GM18511 (cell line): ENCODE data around the gene NME3.
"Not testable (repeated sequence)": the region's sequence is repeated elsewhere in the genome, so short reads cannot be mapped to it uniquely, and the experiment has no call there.

ENCODE experiments used
- ATAC-seq: cut with Tn5 transposase; IDR thresholded peaks from one replicate; pipeline ENCODE4 v1.9.1; 2021; ENCODE audit warnings: mild to moderate bottlenecking, moderate library complexity; ENCODE audit not compliant: unreplicated experiment

NME3 gene

DNA sequence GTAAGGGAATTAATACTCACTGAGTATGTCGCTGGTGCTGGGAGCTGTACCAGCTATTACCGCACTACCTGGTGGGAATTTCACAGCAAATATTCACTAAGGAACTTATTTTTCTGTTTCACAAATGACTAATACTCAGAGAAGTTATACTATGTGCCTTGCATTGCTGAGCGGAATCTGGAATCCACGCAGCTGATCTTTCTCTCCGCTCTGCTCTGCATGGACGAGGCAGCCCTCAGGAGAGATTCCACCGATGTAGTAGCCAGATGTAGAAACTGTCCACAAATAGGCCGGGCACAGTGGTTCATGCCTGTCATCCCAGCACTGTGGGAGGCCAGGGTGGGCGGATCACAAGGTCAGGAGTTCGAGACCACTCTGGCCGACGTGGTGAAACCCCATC is 17.1 kb downstream of the NME3 start:
- no peak for ATAC-seq

DNA sequence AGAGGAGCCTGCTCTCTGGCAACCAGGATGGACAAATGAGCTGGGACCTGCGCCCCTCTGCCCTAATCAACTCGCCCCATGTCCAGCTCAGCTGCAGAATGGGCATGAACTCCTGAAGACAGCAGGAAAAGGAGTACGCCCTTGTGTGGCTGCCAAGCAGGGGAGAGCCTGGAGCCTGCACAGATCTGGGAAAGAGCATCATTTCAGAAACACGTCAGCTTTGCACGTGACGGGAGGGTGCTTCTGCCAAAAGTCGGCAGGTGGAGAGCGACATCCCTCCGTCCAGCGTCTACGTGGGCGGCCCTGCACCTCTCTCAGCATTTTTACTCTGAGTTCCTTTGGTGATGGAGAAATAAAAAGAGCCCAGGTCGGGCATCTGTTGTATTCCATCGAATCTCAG is 18.5 kb downstream of the NME3 start:
- ATAC-seq, result no peak

DNA sequence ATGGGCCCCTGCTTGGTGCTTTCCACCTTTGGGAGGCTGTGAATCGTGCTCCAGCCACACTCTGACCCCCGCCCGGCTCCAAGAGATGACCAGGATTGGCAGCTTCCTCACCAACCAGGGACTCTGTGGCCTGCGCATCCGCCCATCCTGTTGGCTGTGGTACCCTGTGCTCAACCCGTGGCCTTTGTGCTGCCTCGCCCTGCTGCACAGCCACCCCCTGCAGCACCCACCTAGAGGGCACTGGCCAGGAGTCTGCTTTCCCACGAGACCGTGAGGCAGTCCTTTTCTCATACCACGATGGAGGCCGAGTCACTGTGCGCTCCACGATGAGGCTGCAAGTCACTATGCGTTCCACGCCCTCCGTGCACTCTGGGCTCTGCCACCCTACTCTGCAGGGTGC is 19.4 kb downstream of the NME3 start:
- no peak for ATAC-seq

GRCh38 chr16:1749152-1750117 is 21.9 kb downstream of the NME3 start:
- no peak for ATAC-seq

GRCh38 chr16:1747934-1748333 is 23.4 kb downstream of the NME3 start:
- no peak for ATAC-seq

- ATAC-seq, result no peak
Observed at GRCh38 chr16:1746693-1747195, 24.6 kb downstream of the NME3 start.

GRCh38 chr16:1745900-1746692 is 25.2 kb downstream of the NME3 start:
- ATAC-seq, result no peak

DNA sequence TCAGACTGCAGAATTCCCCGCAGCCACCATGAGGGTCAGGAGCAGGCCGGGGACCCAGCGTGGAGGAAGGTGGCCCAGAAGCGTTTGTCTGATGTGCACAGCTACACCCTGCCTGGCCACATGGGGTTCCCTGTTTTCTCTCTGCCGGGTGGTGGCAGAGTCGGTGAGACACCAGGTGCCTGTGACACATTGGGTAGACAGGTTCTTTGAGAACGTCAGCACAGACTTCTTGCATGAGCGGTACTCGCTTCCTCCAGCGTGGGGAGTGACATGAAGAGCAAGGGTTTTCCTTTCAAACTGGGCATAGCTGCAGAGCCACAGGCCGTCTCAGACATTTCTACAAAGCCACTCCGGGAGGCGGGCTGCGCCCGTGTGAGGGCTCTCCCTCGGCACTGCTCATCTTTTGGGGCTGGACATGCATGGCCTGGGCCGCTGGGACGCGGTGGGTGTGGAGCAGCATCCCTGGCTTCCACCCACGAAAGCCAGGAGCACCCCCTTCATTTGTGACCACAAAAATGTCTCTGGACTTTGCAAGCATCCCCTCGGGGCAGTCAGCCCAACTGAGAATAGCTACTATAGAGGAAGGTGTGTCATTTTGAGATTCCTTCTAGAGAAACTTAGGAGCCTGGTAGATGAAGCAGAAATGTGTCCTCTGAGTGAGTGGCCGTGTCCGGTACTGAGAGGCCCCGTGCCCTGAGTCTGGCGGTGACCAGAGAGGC is 26.0 kb downstream of the NME3 start:
- no peak for ATAC-seq

DNA sequence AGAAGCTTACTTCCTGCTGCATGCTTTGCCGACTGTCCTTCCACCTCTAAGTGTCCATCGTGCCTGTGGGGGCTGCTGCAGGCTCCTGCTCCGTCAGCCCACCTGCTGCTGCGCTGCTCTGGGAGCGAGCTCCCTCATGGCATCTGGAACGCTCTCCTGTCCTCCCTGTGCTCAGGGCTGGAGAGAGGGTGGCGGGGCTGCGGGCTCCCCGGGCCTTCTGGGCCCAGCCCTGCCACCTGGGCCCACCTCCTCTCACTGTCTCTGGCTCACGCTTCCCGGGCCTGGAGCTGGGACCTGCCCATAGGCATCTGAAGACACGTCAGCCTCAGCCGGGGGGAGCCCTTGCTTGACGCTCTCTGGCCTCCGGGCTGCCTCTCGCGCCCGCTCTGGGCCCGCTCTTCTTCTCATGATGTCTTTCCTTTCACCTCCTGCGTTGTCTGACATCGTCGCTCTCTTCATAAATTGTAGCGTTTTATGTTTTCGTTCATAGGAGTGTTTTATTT is 27.0 kb downstream of the NME3 start:
- no peak for ATAC-seq

GRCh38 chr16:1743376-1744337 is 27.7 kb downstream of the NME3 start:
- ATAC-seq, result no peak

GRCh38 chr16:1741553-1742165 is 29.7 kb downstream of the NME3 start:
- ATAC-seq, result no peak

- ATAC-seq, result no peak
Observed at GRCh38 chr16:1740781-1741490, 30.4 kb downstream of the NME3 start.

GRCh38 chr16:1740234-1740633 is 31.1 kb downstream of the NME3 start:
- no peak for ATAC-seq

DNA sequence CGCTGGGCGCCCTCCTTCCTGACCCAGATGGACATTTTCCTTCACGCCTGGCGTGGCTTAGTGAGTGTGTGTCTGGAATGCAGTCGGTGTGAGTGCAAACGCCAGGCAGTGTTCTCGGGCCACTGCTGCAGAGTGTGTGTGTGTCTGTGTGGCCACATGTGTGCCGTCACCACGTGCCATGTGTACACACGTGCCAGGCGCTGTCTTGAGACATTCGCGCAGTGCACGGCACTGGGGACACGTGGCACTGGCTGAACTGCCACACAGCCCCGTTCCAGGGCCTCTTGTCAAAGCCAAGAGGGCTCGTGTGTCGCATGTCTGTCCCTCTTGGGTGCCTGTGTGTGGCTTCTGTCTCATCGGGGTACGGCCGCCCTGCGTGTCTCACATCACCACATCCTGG is 36.5 kb downstream of the NME3 start:
- no peak for ATAC-seq

DNA sequence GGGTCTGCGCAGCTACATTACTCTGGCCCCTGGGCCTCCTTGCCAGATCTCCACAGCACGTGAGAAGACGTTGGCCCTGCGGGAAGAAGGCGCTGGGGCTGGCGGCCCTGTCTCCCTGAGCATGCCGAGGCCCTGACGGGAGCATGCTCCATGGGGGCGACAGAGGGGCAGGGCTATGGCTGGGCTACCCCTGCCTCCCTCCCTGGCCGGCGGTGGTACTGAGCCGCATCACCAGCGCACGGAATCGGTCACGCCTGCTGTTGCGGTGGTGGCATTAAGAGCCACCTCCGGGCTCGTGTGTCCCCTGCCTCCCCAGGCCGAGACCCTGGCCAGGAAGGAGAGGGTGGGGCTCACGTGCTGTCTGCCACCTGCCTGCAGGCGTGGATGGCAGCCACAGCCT is 37.2 kb downstream of the NME3 start:
- no peak for ATAC-seq

DNA sequence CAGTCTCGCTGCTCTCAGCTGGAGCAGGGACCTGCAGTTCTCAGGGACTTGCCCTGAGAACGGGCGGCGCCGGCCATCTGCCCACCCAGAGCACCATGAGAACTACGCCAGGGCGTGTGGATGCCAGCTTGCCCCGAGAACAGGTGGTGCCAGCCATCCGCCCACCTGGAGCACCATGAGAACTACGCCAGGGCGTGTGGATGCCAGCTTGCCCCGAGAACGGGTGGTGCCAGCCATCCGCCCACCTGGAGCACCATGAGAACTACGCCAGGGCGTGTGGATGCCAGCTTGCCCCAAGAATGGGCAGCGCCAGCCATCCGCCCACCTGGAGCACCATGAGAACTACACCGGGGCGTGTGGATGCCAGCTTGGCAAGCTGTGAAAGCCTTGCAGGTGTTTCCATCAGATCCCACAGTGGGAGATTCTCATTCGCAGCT is 38.8 kb downstream of the NME3 start:
- not testable (repeated sequence) for ATAC-seq

- no peak for ATAC-seq
Observed at GRCh38 chr16:1732071-1732470, 39.3 kb downstream of the NME3 start.

DNA sequence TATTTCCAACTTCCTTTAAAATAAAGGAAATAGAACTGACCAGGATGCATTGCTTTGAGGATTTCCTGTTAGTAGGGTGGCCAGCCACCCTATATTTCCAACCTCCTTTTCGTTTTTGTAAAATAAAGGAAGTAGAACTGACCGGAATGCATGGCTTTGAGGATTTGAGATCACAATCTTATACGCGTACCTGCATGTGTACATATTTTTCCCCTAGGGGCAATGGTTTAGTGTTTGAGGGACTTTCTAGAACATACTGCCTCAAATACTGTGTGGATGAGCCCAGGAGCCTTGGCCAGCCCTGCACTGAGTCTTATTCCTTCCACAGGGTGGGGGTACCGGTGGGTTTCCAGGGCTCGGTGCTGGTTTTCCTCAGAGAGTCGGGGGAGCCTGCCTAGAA is 39.7 kb downstream of the NME3 start:
- no peak for ATAC-seq

- no peak for ATAC-seq
Observed at GRCh38 chr16:1731073-1731472, 40.3 kb downstream of the NME3 start.
